Fibroblast of villous mesenchyme (primary cell): ENCODE results near the gene MIOX. TPM values are rescaled to one million over a fixed set of nuclear protein-coding genes. Genes with fewer than 3 reads are reported as not detected.

Source experiments
- DNase-seq: peaks from one replicate; pipeline ENCODE4 v3.0.0-alpha.2; 2010; ENCODE audit warnings: low read depth
- H3K4me3 ChIP-seq: 2 replicates; pipeline ENCODE4 v1.5.1; 2011; ENCODE audit warnings: low read depth, mild to moderate bottlenecking, low read length
- total RNA-seq: library from RNA; depleted of rRNA; stranded (reverse); fragments of >200 nt; gene quantifications from 2 replicates; pipeline ENCODE4 v1.2.3, GENCODE V29; 2012
- TF ChIP-seq, protein P1 (sequence below): IDR thresholded peaks from 2 replicates; pipeline ENCODE4 v1.5.1; 2012; ENCODE audit warnings: low read depth, mild to moderate bottlenecking, low read length; ENCODE audit not compliant: insufficient read depth

MIOX gene
- total RNA-seq, 1 donor = not detected

DNA sequence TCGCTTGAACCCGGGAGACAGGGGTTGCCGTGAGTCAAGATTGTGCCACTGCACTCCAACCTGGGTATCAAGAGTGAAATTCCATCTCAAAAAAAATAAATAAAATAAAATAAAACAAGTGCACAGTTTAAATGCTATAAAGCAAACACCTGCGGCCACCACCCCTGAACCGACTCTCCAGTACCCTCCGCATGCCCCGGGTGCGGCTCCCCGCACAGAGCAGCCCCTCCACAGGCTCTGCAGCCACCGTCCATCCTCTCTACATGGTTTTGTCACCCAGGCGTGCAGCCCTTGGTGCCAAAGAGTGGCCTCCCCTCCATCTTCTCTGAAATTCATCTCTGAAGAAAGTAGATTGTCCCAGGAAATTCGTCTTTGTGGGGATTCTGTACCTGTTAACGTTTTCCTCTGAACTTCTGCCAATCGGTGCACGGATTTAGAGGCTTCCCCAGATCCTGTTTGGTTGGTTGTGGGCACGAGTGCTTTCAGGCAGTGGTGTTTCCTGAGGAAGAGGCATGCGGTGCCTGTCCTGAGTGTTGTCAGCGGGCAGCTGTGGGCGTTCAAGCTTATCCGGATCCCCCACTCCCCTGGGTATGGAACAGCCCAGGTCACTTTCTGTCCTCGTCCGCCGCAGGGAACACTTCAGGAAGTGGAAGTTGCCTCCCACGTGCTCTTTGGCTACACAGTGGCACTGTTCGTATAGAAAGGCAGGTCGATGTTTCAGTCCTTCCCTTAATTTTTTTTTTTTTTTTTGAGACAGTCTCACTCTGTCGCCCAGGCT is 4.1 kb downstream of the MIOX start:
- TF ChIP-seq, protein P1, sequence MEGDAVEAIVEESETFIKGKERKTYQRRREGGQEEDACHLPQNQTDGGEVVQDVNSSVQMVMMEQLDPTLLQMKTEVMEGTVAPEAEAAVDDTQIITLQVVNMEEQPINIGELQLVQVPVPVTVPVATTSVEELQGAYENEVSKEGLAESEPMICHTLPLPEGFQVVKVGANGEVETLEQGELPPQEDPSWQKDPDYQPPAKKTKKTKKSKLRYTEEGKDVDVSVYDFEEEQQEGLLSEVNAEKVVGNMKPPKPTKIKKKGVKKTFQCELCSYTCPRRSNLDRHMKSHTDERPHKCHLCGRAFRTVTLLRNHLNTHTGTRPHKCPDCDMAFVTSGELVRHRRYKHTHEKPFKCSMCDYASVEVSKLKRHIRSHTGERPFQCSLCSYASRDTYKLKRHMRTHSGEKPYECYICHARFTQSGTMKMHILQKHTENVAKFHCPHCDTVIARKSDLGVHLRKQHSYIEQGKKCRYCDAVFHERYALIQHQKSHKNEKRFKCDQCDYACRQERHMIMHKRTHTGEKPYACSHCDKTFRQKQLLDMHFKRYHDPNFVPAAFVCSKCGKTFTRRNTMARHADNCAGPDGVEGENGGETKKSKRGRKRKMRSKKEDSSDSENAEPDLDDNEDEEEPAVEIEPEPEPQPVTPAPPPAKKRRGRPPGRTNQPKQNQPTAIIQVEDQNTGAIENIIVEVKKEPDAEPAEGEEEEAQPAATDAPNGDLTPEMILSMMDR = no peak
- H3K4me3 ChIP-seq = no peak overlapping the region
- no peak for DNase-seq

DNA sequence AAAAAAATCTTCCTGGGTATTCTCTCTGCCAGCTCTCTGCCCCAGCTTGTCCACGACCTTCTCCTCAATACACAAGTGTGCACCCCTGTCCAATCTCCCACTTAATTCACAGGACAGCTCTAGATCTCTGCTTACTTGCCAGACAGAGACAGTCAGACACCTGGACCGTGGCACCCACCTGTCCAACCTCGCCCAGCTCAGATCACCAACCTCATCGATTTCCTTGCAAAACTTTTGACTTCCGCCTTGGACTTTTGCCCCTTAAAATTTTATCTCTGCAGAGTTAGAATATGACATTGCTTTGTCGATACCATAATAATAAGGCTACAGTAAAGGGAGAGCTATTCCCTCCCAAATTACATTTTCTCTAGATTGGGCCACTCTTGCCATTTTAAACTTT is 10.4 kb downstream of the MIOX start:
- no peak overlapping the region for H3K4me3 ChIP-seq
- DNase-seq = no peak
- TF ChIP-seq, protein P1 = no peak

DNA sequence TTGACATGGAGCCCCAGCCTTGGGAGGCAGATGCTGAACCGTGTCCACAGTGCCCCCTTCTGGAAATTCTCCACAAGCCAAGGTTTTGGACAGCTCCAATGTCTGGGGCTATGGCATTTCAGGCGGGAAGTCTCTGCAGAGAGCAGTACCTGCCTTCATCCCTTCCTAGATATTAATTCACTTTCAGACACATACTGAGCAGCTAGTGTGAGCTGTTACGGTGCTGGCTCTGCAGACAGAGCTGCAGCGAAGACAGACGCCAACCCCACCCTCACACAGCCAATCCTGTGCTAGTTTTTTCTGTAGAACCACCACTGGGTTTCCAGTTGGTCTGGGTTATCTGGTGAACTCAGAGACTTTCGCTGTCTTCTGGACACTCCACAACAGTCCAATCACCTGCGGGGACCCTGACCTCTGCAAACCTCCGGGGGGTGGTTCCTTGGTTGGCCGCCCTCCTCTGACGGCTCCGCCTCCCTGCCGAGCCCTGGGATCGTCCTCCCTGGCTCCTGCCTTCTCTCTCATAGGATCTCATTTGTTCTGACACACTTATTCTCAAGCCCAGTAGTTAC is 11.7 kb downstream of the MIOX start:
- H3K4me3 ChIP-seq = no peak overlapping the region
- TF ChIP-seq, protein P1 = peak; percentile 75
- peak; percentile 63 for DNase-seq

DNA sequence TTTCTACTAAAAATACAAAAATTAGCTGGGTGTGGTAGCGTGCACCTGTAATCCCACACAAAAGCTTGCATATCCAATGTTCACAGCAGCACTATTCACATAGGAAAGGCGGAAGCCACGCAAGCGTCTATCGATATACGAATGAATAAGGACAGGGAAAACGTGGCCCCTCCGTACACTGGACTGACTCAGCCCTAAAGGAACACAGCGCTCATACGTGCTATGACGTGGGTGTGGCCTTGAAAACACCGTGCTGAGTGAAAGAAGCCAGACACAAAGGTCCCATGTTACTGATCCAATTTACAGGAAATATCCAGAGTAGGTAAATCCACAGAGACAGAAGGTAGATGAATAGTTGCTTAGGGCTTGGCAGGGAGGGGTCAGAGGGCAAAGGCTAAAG is 13.8 kb downstream of the MIOX start:
- TF ChIP-seq, protein P1 = no peak
- H3K4me3 ChIP-seq = no peak overlapping the region
- DNase-seq = no peak

DNA sequence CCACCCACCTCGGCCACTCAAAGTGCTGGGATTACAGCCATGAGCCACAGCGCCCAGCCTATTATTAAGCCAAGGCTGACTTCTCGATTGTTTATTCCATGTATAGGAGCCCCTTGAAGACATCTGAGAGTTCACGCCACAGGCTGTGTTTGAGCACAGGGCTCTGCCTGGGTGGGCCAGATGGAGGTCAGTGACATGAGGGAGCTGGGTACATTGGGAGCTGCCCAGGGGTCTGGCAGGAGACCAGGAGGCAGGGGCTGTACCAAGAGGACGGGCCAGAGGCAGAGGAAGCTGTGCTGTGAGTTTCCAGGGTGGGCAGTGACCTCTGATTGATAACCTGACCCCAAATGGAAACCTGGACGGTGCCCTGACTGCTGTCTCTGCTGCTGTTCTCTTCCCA is 15.4 kb downstream of the MIOX start:
- no peak for DNase-seq
- H3K4me3 ChIP-seq = no peak overlapping the region
- TF ChIP-seq, protein P1 = no peak

DNA sequence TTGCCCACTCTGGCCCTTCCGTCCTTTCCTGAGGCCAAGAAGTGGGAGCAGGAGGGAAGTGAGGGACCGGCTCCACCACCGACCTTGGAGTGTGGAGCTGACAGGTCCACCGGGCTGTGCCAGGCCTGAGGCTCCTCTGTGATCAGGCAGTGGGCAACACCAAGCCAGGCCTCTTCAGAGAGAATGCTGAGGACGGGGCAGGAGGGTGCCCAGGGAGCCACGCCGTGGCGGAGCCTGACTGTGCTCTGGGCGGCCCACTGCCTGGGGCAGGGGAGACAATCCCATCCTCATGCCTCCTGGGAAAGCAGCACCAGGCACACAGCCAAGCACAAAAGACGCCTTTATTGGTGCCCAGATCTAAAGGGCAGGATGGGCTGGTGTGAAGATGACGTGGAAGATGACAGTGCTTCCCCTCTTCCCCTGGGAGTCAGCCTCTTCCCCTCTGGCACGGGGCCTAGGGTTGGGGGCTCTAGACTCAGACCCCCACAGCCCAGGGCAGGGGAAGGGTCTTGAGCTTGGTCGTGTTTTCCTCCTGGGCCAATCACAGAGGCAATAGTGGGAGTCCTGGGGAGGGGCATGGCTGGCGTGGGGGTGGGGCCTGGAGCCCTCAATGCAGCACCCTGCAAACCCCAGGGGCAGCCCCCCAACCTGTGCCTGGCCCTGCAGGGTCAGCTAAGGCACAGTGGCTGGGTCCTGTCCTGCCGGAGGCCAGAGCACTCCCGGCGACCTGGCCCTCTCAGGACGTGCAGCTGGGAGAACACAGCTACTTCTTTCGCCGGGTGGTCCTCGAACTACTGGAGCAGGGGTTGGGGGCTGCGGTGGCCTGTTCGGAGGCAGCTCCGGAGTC is 16.2 kb downstream of the MIOX start:
- no peak for DNase-seq

More for the DNA sequence above, 16.2 kb downstream of the MIOX start:
- TF ChIP-seq, protein P1 = no peak
- H3K4me3 ChIP-seq = no peak overlapping the region
